ENCODE measurements around the gene GMEB2. TPM values are rescaled to one million over a fixed set of nuclear protein-coding genes. Genes with fewer than 3 reads are reported as not detected.

The GMEB2 gene
- total RNA-seq: 8.2 and 9.6 TPM in 2 replicates

GRCh38 chr20:63626424-63627128, at the start of gene GMEB2:
GMEB2 (minus strand) TSS chr20:63627101; CDS start chr20:63619397, 7,704 bp downstream.

GRCh38 chr20:63657937-63658748, 31.2 kb upstream of the GMEB2 start, which contains the start of gene RTEL1:
RTEL1 (plus strand) TSS chr20:63658312; CDS start chr20:63659403, 1,091 bp downstream.

GRCh38 chr20:63653041-63653973, 26.4 kb upstream of the GMEB2 start, which contains the start of gene STMN3:
STMN3 (minus strand) TSS chr20:63653424; CDS start chr20:63653345, 79 bp downstream.

GRCh38 chr20:63574156-63574828, 52.6 kb downstream of the GMEB2 start, which contains the start of gene HELZ2:
HELZ2 (minus strand) TSS chr20:63574239; CDS start chr20:63572385, 1,854 bp downstream.

GRCh38 chr20:63553933-63554290, 73.0 kb downstream of the GMEB2 start, which contains the start of gene FNDC11:
FNDC11 (plus strand) TSS chr20:63554159; CDS start chr20:63555664, 1,505 bp downstream.

GRCh38 chr20:63547725-63548480, 79.0 kb downstream of the GMEB2 start, which contains the start of gene SRMS:
SRMS (minus strand) TSS chr20:63547749; CDS start chr20:63547463, 286 bp downstream.

Other genes with a start within 250 kb of the GMEB2 start
- gene KCNQ2, start 154.4 kb downstream of the GMEB2 start, total RNA-seq: 0.19 TPM in 1 of 2 replicates, not detected in the other
- 0.38 and 5.4 TPM in 2 replicates for gene EEF1A2, start 128.0 kb downstream of the GMEB2 start, total RNA-seq
- gene PPDPF, start 106.3 kb downstream of the GMEB2 start, total RNA-seq: 26.3 and 42.6 TPM in 2 replicates
- under 0.01 TPM in 1 of 2 replicates, not detected in the other for gene PTK6, start 89.7 kb downstream of the GMEB2 start, total RNA-seq
- not detected in 2 replicates for gene SRMS, start 79.4 kb downstream of the GMEB2 start, total RNA-seq
- gene FNDC11, start 72.9 kb downstream of the GMEB2 start, total RNA-seq: 0.19 and 0.56 TPM in 2 replicates
- gene HELZ2, start 52.9 kb downstream of the GMEB2 start, total RNA-seq: 32.1 and 33.0 TPM in 2 replicates
- gene STMN3, start 26.3 kb upstream of the GMEB2 start, total RNA-seq: 9.8 and 11.8 TPM in 2 replicates
- gene RTEL1, start 31.2 kb upstream of the GMEB2 start, total RNA-seq: 6.2 and 13.8 TPM in 2 replicates
- gene TNFRSF6B, start 69.6 kb upstream of the GMEB2 start, total RNA-seq: 2.7 and 8.7 TPM in 2 replicates
- 31.6 and 41.6 TPM in 2 replicates for gene ARFRP1, start 80.9 kb upstream of the GMEB2 start, total RNA-seq
- gene ZGPAT, start 80.9 kb upstream of the GMEB2 start, total RNA-seq: 15.2 and 26.5 TPM in 2 replicates
- gene LIME1, start 109.6 kb upstream of the GMEB2 start, total RNA-seq: 3.3 and 4.2 TPM in 2 replicates
- gene SLC2A4RG, start 112.7 kb upstream of the GMEB2 start, total RNA-seq: 22.0 and 22.3 TPM in 2 replicates
- gene ZBTB46, start 204.2 kb upstream of the GMEB2 start, total RNA-seq: 4.8 and 14.6 TPM in 2 replicates
- gene ABHD16B, start 234.4 kb upstream of the GMEB2 start, total RNA-seq: not detected in 2 replicates
- gene TPD52L2, start 238.2 kb upstream of the GMEB2 start, total RNA-seq: 137 and 175 TPM in 2 replicates